IPS-15b (cell line): ENCODE measurements around the gene MAP2K4.
"Not testable (repeated sequence)": the region's sequence is repeated elsewhere in the genome, so short reads cannot be mapped to it uniquely, and the experiment has no call there.

Experiments
- H3K27me3 ChIP-seq: one replicate; pipeline ENCODE4 v1.6.1; 2013; ENCODE audit warnings: low read length; ENCODE audit not compliant: control insufficient read depth, insufficient read depth
- H3K36me3 ChIP-seq: one replicate; pipeline ENCODE4 v1.6.1; 2013; ENCODE audit warnings: low read length; ENCODE audit not compliant: control insufficient read depth, insufficient read depth
- H3K4me1 ChIP-seq: one replicate; pipeline ENCODE4 v1.6.1; 2013; ENCODE audit warnings: mild to moderate bottlenecking, low read length; ENCODE audit not compliant: control insufficient read depth, insufficient read depth
- H3K4me3 ChIP-seq: one replicate; pipeline ENCODE4 v1.5.1; 2013; ENCODE audit warnings: low read depth, low read length
- H3K9ac ChIP-seq: one replicate; pipeline ENCODE4 v1.6.1; 2013; ENCODE audit warnings: low read depth, mild to moderate bottlenecking, low read length
- H3K9me3 ChIP-seq: one replicate; pipeline ENCODE4 v1.6.1; 2013; ENCODE audit warnings: mild to moderate bottlenecking, low read length; ENCODE audit not compliant: control insufficient read depth, insufficient read depth

The MAP2K4 gene

DNA sequence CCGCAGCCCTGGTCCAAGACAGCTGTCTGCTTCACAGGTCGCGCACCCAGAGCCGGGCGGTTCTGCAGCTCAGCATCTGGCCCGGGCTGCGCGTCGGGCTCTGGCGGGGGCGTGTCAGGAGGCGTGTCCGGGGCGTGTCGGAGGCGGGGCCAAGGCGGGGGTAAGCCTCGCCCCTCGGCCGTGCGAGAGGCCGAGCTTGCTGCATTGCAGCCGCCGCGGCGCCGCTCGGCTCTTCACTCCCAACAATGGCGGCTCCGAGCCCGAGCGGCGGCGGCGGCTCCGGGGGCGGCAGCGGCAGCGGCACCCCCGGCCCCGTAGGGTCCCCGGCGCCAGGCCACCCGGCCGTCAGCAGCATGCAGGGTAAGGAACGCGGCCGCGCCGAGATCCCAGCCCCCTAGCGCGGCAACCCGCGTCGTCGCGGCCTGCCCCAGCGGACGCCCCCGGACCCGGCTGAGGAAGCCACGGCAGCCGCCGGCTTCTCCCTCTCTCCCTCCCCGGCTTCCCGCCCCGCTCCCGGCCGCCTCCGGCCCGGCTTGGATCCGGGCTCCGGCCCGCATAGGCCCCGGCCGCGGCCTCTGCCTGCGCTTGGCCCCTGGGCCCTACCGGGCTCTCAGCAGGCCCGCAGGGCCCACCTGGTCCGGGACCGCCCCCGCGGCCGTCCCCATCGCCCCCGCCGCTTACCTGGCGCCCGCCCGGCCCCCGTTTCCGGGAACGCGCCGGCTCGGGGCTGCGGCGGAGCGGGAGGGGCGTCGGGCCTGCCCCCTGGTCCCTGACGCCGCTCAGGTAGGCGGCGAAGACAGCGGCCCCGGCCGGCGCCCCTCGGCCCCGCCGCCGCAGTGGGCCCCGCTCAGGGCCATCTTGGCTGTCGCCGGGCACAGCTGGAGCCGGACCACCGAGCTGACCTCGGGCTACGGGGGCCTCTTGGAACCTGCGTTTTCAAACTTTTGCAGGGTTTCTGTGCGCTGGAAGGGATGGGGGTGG is at the start of gene MAP2K4:
TSS of gene MAP2K4 (plus strand) at position 236 of the 981 bp plus-strand sequence. CDS start at position 246, 10 bp downstream.
- Histone ChIP-seq H3K36me3 (no peaks in the 10 kb centered on the region), H3K4me3 (peak within 1 kb of the TSS; percentile 67), H3K27me3 (peaks cover 10% of the 10 kb centered on the region), H3K9me3 (no peaks in the 10 kb centered on the region), H3K9ac (peak within 1 kb of the TSS; percentile 77), H3K4me1 (peaks cover 11% of the 10 kb centered on the region)

DNA sequence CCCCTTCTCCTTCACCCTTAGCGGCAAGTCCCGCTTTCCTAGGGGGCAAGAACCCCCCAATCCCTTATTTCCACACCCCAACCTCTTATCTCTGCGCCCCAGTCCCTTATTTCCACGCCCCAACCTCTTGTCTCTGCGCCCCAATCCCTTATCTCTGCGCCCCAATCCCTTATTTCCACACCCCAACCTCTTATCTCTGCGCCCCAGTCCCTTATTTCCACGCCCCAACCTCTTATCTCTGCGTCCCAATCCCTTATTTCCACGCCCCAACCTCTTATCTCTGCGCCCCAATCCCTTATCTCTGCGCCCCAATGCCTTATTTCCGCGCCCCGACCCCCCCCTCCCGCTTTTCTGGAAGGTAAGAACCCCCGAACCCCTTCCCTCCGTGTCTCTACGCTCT is 47.9 kb upstream of the MAP2K4 start:
- H3K4me3 ChIP-seq = not testable (repeated sequence)

DNA sequence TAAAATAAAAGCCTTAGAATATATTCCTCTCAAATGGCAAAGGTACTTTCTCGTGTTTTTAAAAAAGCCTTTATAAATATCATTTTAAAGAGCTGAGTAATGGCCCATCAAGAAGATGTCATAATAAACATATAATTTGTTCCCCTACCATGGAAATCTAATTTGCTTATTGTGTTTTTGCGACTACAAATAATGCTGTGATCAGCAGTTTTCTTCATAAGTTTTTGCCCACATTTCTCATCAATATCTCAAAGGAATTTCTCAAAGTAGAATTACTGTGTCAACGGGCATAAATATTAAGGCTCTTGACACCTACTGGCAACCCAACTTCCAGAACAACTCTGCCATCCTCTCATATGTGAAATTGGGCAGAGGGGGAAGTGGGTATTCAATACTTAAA is 40.9 kb upstream of the MAP2K4 start:
- Histone ChIP-seq H3K9me3 (no peaks in the 10 kb centered on the region), H3K27me3 (no peaks in the 10 kb centered on the region), H3K4me3 (no peak overlapping the region), H3K4me1 (peaks cover 2% of the 10 kb centered on the region), H3K9ac (no peak overlapping the region), H3K36me3 (peaks cover 14% of the 10 kb centered on the region)

More for the DNA sequence above, 47.9 kb upstream of the MAP2K4 start:
- H3K9ac ChIP-seq, H3K36me3 ChIP-seq, H3K4me1 ChIP-seq, H3K9me3 ChIP-seq, H3K27me3 ChIP-seq: not testable (repeated sequence)

DNA sequence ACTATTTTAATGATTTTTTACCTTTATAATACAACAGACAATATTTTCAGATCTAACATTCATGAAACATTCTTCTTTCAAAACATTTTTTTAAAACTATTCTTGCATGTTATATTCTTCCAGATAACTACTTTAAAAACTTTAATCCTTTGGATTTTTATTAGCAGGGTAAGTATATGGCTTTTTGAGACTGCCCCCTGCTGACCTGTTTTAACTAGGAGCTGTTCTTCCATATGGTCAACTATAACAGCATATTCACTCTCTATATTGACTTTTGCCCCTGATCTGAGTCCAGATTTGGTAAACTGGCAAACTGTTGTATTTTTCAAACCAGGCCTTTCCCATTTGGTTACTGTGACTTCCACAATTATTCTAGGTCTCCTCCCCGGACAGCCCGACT is 39.9 kb upstream of the MAP2K4 start:
- Histone ChIP-seq H3K9me3 (no peaks in the 10 kb centered on the region), H3K4me3 (no peak overlapping the region), H3K9ac (no peak overlapping the region), H3K27me3 (no peaks in the 10 kb centered on the region), H3K4me1 (peaks cover 2% of the 10 kb centered on the region), H3K36me3 (peaks cover 14% of the 10 kb centered on the region)

DNA sequence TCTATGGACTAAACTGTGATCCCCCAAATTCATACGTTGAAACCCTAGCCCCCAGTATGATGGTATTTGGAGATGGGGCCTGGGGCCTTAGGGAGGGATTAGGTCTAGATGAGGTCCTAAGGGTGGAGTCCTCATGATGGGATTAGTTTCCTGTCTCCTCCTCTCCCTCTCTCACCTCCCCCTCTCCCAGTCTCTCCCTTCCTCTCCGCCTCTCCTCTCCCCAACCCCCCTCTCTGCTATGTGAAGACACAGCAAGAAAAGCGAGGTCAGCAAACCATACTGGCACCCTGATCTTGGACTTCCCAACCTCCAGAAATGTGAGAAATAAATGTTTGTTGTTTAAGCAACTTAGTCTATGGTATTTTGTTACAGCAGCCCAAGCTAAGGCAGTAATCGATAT is 38.8 kb upstream of the MAP2K4 start:
- Histone ChIP-seq H3K36me3 (peaks cover 14% of the 10 kb centered on the region), H3K9ac (no peak overlapping the region), H3K9me3 (no peaks in the 10 kb centered on the region), H3K4me3 (no peak overlapping the region), H3K27me3 (no peaks in the 10 kb centered on the region), H3K4me1 (peaks cover 2% of the 10 kb centered on the region)

DNA sequence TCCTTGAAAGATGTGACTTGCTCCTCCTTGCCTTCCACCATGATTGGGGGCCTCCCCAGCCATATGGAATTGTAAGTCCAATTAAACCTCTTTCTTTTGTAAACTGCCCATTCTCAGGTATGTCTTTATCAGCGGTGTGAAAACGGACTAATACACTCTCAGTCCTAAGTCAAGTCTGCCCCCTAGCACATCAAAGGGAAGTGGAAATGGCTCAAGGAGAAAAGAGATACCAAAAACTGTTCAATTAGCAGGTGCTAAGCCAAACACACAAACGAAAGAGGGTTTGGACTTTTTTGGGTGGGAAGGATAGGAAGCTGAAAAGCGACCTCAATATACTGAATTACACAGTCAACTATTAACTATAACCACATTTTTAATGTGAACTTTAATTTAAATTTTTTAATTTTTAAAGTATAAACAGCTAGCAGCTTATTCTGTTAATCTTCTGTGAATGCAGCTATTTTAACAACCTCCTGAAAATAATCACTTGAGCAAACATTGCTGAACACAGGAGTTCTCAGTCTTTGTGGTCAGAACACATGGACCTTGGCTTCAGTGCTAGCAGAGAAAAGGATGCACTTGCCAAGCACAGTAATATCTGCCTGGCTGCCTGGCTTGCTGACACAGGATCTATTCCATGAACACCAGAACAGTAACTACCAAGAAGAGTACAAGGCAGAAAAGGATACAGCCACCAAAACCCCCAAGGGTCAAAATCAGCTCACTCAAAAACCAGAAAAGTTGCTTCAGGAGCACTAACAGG is 34.3 kb upstream of the MAP2K4 start:
- no peak overlapping the region for H3K4me3 ChIP-seq
- H3K4me1 ChIP-seq = peaks cover 9% of the 10 kb centered on the region
- H3K9me3 ChIP-seq = no peaks in the 10 kb centered on the region
- no peak overlapping the region for H3K9ac ChIP-seq
- H3K36me3 ChIP-seq = peaks cover 5% of the 10 kb centered on the region
- H3K27me3 ChIP-seq = no peaks in the 10 kb centered on the region

DNA sequence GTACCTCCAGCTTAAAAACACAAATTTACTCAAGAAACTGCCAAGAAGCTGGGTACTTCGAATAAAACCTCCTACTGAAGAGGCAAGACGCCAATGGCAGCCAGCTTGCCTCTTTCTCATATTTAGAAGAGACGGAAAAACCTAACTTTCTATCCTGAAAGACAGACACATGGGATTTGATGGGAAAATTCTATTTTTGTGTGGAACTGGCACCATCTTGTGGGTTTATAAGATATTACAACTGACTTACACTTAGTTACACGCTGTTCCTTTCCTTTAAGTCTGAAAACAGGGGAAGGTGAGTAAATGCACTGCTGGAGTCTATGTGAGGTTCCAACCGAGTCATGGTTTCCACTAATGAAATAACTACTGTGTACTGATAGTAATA is 33.7 kb upstream of the MAP2K4 start:
- H3K9me3 ChIP-seq = no peaks in the 10 kb centered on the region
- H3K27me3 ChIP-seq = no peaks in the 10 kb centered on the region
- no peak overlapping the region for H3K4me3 ChIP-seq
- no peak overlapping the region for H3K9ac ChIP-seq
- H3K36me3 ChIP-seq = peaks cover 5% of the 10 kb centered on the region
- H3K4me1 ChIP-seq = peaks cover 14% of the 10 kb centered on the region

DNA sequence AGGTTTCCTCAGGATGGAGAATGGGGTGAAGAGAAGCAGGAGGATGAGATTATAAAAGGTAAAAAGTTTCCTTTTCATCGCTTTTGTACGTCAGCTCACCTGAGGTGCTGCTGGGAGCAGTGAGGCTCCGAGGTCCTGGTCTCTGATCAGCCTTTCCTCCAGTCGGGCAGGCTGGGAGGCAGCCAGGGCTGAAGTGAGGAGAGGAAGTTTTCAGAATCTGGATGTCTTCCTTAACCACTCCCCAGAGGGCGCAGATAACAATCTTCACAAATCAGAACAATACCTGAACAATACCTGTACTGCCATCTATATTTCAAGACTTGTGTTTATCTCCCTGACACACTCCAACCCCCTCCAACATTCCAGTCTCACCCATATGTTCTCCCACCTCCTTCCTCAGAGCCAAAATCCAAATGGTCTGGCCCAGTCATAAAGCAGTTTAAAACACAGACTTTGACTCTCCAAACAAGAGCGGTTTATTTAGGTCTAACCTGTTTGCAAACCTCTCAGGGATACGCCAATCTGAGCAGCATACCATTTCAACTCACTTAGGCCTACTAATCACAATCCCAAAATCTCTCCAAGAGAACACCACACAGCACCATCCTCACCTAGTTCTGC is 30.2 kb upstream of the MAP2K4 start:
- no peaks in the 10 kb centered on the region for H3K27me3 ChIP-seq
- no peak overlapping the region for H3K4me3 ChIP-seq
- H3K36me3 ChIP-seq = no peaks in the 10 kb centered on the region
- H3K4me1 ChIP-seq = peaks cover 14% of the 10 kb centered on the region
- H3K9me3 ChIP-seq = no peaks in the 10 kb centered on the region
- no peak overlapping the region for H3K9ac ChIP-seq

DNA sequence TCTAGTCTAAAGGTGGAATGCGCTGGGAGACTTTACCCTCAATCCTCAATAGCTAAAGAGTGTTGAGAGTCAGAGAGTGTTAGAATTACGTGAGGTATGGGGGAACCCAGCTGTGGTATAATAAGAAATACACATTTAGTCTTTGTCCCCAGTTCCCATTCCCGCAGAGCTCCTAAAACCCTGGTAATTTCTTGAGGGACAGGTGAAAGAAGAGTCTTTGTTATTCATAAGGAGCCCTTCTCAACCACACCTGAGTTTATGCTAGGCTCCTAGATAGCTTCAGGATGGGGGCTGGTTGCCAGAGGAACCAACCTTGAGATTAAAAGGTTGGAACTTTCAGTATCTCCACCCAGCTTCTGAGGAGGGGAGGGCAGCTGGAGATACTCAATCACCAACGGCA is 29.2 kb upstream of the MAP2K4 start:
- no peaks in the 10 kb centered on the region for H3K9me3 ChIP-seq
- H3K27me3 ChIP-seq = no peaks in the 10 kb centered on the region
- no peak overlapping the region for H3K4me3 ChIP-seq
- H3K9ac ChIP-seq = no peak overlapping the region
- H3K36me3 ChIP-seq = no peaks in the 10 kb centered on the region
- peaks cover 14% of the 10 kb centered on the region for H3K4me1 ChIP-seq

DNA sequence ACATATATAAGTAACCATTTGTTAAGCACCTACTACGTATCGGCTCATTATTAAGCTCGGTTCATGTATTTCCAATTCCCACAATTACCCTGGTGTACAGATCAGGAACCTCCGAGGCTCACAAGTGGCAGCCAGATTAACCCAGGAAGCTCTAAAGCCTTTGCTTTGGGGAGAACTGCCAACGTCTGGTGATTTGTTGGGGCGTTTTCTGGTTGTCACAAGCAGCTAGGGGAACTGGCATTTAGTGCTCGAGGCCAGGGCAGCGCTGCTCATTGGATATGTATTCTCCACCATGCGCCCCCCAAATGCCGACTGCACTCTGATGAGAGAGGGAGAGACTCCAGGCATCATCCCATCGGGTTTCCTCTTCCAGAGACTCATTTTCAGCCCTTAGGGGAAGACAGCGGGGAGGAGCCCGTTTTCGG is 23.9 kb upstream of the MAP2K4 start:
- H3K4me3 ChIP-seq = peak overlapping the region; percentile 93
- H3K9me3 ChIP-seq = no peaks in the 10 kb centered on the region
- H3K36me3 ChIP-seq = no peaks in the 10 kb centered on the region
- peaks cover 4% of the 10 kb centered on the region for H3K4me1 ChIP-seq
- H3K9ac ChIP-seq = peak overlapping the region; percentile 76
- H3K27me3 ChIP-seq = no peaks in the 10 kb centered on the region

DNA sequence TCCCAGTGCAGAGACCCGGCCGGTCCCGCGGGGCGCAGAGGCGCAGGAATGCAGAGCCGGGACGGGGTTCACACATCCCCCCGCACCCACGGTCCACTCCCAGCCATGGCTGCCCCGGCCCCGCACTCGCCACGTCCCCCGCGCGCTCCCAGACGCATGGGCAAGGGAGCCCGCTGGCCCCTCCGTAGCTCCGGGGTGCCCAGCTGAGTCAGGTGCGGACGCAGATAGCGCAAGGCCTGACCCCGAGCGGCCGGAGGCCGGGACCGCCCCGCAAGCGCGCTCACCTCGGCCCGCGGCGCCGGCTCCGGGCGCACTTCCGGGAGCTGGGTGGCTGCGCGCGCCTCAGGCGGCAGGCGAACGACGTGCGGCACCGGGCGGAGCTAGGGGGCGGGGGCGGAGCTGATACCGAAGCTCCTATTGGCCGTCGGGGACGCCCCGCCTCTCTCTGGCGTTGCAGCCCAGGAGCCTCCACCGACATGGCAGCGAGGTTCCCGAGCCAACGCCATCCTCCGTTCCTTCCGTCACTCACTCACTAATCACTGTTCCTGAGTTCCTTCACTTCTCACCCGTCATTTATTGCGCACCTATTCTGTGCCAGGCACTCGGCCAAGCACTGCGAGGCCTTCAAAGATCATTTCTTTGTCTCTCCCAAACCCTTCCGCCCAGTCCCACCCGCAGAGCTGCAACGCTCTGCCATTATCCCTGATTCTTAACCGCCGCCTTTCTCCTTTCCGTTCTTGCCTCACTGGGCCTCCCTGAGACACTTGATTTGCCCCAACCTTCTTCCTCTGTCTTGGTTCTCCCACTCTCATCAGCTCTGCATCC is 23.3 kb upstream of the MAP2K4 start, which contains the start of gene ZNF18:
TSS of gene ZNF18 (minus strand) at position 329 of the 825 bp plus-strand sequence. CDS start 4,646 bp downstream, outside the sequence.
- H3K27me3 ChIP-seq = no peaks in the 10 kb centered on the region
- H3K4me3 ChIP-seq = peak within 1 kb of the TSS; percentile 93
- no peaks in the 10 kb centered on the region for H3K36me3 ChIP-seq
- H3K4me1 ChIP-seq = no peaks in the 10 kb centered on the region
- H3K9me3 ChIP-seq = no peaks in the 10 kb centered on the region
- peak within 1 kb of the TSS; percentile 76 for H3K9ac ChIP-seq
